Mammary epithelial cell (primary cell): ENCODE data around the gene ALK.

Source experiments
- CTCF ChIP-seq, 2 donors: IDR thresholded peaks in 1 of 2; conservative IDR thresholded peaks in 1 of 2; 2 replicates each; pipeline ENCODE4 v1.5.1; 2011 to 2012; ENCODE audit warnings: inconsistent platforms in 2 of 2, low read length in 2 of 2, mild to moderate bottlenecking in 2 of 2, control low read depth in 1 of 2, low read depth in 1 of 2; ENCODE audit not compliant: insufficient read depth in 1 of 2; ENCODE audit errors: extremely low read depth in 1 of 2
- EZH2 ChIP-seq: IDR thresholded peaks from 2 replicates; pipeline ENCODE4 v1.6.1; 2012; ENCODE audit warnings: low read length, inconsistent platforms, borderline replicate concordance

- TF ChIP-seq CTCF (conservative IDR thresholded peaks at IDR 0.05 in 1 of 2, IDR thresholded peaks at IDR 0.05 in 1 of 2; ENCODE audit: extremely low read depth in 1 of 2, insufficient read depth in 1 of 2, low read depth in 1 of 2, low read length in 2 of 2) = no peak
- no peak for TF ChIP-seq EZH2
Observed at GRCh38 chr2:29598978-29599377, 322.4 kb downstream of the ALK start.
